NB4 (cell line): ENCODE results near the gene MED13L.

Experiments
- CTCF ChIP-seq: IDR thresholded peaks from one replicate; pipeline ENCODE4 v1.5.1; 2012; ENCODE audit warnings: low read depth, low read length
- MAX ChIP-seq: IDR thresholded peaks from 2 replicates; pipeline ENCODE4 v1.6.1; 2011; ENCODE audit warnings: low read depth, low read length
- POLR2A ChIP-seq: IDR thresholded peaks from 2 replicates; pipeline ENCODE4 v1.6.1; 2011; ENCODE audit warnings: mild to moderate bottlenecking; ENCODE audit not compliant: insufficient read length; ENCODE audit errors: extremely low read depth

DNA sequence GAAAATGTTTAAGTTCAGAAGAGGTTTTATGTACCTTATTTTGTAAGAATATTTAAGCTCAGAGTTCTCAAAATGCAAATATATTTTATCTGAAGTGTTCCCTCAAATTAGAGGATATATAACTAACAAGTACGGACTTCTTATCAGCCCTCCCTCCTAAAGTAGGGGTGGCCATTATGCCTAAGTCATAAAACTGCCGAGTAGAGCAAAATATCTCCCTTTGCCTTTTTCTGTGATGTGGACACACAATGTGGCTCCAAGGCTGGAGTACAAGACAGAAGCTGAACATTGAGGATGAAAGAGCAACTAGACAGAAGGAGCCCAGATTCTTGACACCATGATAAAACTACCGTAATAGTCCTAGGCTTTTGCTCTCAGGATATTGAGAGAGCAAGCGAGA lies 120.9 kb downstream of the MED13L start:
- TF ChIP-seq MAX: no peak
- TF ChIP-seq CTCF: no peak
- TF ChIP-seq POLR2A: no peak
